Measurements from ENCODE around the gene MAP2. TPM values are rescaled to one million over a fixed set of nuclear protein-coding genes. Genes with fewer than 3 reads are reported as not detected.

Gene MAP2
- total and polyA plus RNA-seq, 8 donors = 2.1 to 24.6 (median 11.8) TPM

DNA sequence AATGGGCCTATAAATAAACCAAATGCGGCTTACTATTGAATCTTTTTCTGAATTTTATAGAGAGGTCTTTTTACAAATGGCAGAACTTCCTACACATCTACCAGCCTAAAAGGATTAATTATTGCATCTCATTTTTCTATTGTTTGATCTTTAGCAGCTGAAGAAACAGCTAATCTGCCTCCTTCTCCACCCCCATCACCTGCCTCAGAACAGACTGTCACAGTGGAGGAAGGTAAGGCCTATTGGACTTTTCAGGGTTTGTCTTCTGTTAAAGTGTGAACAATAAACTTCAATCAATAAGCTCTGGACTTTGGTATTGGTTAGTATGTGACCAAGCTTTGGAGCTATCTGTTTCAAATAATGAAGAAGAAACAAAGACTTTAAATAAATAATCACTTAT lies 256.7 kb downstream of the MAP2 start:
- no peaks in the 10 kb centered on the region for H3K27me3 ChIP-seq
- WGBS, 5 donors = 88 to 98% (median 92%) methylated on average over 1 of the region's 1 CpG
- TF ChIP-seq, protein P1, sequence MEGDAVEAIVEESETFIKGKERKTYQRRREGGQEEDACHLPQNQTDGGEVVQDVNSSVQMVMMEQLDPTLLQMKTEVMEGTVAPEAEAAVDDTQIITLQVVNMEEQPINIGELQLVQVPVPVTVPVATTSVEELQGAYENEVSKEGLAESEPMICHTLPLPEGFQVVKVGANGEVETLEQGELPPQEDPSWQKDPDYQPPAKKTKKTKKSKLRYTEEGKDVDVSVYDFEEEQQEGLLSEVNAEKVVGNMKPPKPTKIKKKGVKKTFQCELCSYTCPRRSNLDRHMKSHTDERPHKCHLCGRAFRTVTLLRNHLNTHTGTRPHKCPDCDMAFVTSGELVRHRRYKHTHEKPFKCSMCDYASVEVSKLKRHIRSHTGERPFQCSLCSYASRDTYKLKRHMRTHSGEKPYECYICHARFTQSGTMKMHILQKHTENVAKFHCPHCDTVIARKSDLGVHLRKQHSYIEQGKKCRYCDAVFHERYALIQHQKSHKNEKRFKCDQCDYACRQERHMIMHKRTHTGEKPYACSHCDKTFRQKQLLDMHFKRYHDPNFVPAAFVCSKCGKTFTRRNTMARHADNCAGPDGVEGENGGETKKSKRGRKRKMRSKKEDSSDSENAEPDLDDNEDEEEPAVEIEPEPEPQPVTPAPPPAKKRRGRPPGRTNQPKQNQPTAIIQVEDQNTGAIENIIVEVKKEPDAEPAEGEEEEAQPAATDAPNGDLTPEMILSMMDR (IDR thresholded peaks at IDR 0.05) = no peak
- TF ChIP-seq EP300 (IDR thresholded peaks at IDR 0.05) (no peak), POLR2A (IDR thresholded peaks at IDR 0.05) (no peak), POLR2AphosphoS5 (IDR thresholded peaks at IDR 0.05) (no peak)
- H3K9me3 ChIP-seq = no peaks in the 10 kb centered on the region
- intact Hi-C loops (cut with DNase I; ENCODE audit: low total_unique reads) = no loop called here
- DNase-seq = no peak
- H3K27ac ChIP-seq = no peak overlapping the region
- no peak overlapping the region for H3K4me3 ChIP-seq
- no peaks in the 10 kb centered on the region for H3K36me3 ChIP-seq
- no peaks in the 10 kb centered on the region for H3K4me1 ChIP-seq

DNA sequence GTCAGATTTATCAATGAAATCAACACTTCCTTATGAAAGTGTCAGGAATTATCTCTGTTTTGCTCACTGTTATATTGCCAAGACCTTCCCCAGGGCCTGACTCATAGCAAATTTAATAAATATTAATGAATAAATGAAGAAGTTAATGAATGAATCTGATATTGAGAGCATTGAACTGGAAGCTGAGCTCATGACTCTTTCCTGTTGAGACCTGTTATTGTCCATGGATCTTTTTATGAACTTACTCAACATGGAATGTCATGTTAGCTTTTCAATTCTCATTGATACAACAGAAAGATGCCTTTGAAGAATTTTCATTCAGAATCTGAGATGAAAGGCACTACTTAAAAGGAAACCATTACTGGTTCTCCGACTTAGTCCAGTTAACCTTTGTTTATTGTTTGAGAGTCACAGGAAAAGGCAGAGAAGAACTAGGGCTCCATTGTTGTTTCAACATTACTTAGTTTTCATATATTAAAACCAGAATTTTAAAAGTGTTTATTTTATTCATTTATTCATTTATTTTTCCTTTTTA lies 257.4 kb downstream of the MAP2 start:
- no peaks in the 10 kb centered on the region for H3K4me1 ChIP-seq
- intact Hi-C loops (cut with DNase I; ENCODE audit: low total_unique reads) = no loop called here
- TF ChIP-seq POLR2A (IDR thresholded peaks at IDR 0.05) = no peak
- TF ChIP-seq EP300 (IDR thresholded peaks at IDR 0.05) = no peak
- no peak for TF ChIP-seq POLR2AphosphoS5 (IDR thresholded peaks at IDR 0.05)
- TF ChIP-seq, protein P1 (IDR thresholded peaks at IDR 0.05) = no peak
- WGBS, 5 donors = 33 to 55% (median 44%) methylated on average over 1 of the region's 1 CpG
- DNase-seq = no peak
- no peak overlapping the region for H3K27ac ChIP-seq
- no peaks in the 10 kb centered on the region for H3K36me3 ChIP-seq
- no peaks in the 10 kb centered on the region for H3K27me3 ChIP-seq
- no peak overlapping the region for H3K4me3 ChIP-seq
- H3K9me3 ChIP-seq = no peaks in the 10 kb centered on the region

DNA sequence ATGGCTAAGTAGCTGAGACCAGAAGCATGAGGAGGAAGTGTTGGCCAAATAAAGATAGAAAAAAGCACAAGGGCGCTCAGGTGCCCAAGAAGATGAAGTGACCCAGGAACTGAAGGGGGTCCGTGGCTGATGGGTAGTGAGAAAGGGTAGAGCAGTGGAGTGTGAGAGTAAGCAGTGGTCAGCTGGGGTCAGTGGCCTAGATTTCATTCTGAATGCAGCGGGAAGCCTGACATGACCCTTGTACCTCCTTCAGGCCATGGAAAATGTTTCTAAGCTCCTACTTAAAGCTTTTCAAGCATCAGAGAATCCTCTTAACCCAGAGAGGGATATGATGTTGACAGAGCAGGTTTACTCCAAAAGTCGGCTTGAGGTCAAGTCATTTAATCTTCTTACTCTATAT lies 258.8 kb downstream of the MAP2 start:
- Histone ChIP-seq H3K27ac (no peak overlapping the region), H3K4me3 (no peak overlapping the region), H3K36me3 (no peaks in the 10 kb centered on the region), H3K4me1 (no peaks in the 10 kb centered on the region), H3K27me3 (no peaks in the 10 kb centered on the region), H3K9me3 (no peaks in the 10 kb centered on the region)
- DNase-seq = no peak
- TF ChIP-seq, protein P1 (IDR thresholded peaks at IDR 0.05) = no peak
- TF ChIP-seq EP300 (IDR thresholded peaks at IDR 0.05) (no peak), POLR2AphosphoS5 (IDR thresholded peaks at IDR 0.05) (no peak), POLR2A (IDR thresholded peaks at IDR 0.05) (no peak)
- 70 to 86% (median 83%) methylated on average over 4 of the region's 4 CpGs for WGBS, 5 donors
- intact Hi-C loops (cut with DNase I; ENCODE audit: low total_unique reads) = no loop called here

DNA sequence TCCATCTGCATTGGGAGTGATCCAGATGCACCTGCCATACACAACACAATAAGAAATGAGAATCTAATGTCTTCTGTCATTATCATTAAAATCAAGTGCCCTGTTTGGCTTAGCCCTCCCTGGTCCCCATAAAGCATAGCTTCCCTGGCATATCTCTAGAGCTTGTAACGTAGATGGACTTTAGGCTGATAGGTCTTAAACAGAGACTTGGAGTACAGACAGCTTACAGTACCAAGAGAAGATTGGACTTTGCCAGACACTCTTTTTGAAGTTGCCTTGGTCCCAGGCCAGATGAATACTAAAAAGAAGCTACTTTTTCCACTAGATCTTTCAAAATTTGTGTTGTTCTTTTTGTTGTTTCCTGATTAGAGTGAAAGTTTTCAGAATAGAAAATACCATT lies 261.5 kb downstream of the MAP2 start:
- H3K9me3 ChIP-seq = no peaks in the 10 kb centered on the region
- no peak for DNase-seq
- WGBS, 5 donors = 56 to 80% (median 67%) methylated on average over 1 of the region's 1 CpG
- H3K4me1 ChIP-seq = no peaks in the 10 kb centered on the region
- H3K4me3 ChIP-seq = no peak overlapping the region
- TF ChIP-seq EP300 (IDR thresholded peaks at IDR 0.05) (no peak), POLR2AphosphoS5 (IDR thresholded peaks at IDR 0.05) (no peak), POLR2A (IDR thresholded peaks at IDR 0.05) (no peak)
- TF ChIP-seq, protein P1 (IDR thresholded peaks at IDR 0.05) = no peak
- no peaks in the 10 kb centered on the region for H3K36me3 ChIP-seq
- no peaks in the 10 kb centered on the region for H3K27me3 ChIP-seq
- intact Hi-C loops (cut with DNase I; ENCODE audit: low total_unique reads) = no loop called here
- H3K27ac ChIP-seq = no peak overlapping the region
